HG03039 (cell line): ENCODE results near the gene GIPC2.
A peak's percentile ranks its signal among the peaks of the same experiment; 100 is the strongest.
"Not testable (repeated sequence)": the region's sequence is repeated elsewhere in the genome, so short reads cannot be mapped to it uniquely, and the experiment has no call there.

Experiments
- ATAC-seq: cut with Tn5 transposase; IDR thresholded peaks from one replicate; pipeline ENCODE4 v1.9.1; 2021; ENCODE audit warnings: mild to moderate bottlenecking, moderate library complexity; ENCODE audit not compliant: unreplicated experiment

GIPC2 gene

DNA sequence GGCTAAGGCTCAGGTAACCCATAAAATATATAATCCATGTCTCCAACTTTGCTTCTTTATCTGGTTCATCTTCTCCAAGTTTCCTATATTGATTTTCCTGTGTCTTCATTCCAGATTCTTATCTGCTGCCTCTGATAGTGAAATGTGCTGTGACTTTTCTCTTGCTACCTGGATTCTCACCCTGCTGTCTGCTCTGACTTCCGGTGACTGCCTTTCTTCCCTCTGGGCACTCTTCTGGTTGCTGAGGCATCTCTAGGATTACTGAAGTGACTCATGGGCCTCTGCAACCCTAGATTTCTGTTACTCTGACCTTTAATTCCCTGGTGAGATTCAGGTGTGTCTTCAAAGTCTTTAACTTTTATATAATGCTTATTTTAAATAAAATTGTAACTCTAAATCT is 46.9 kb downstream of the GIPC2 start:
- no peak for ATAC-seq

GRCh38 chr1:78093560-78093959 is 47.8 kb downstream of the GIPC2 start:
- ATAC-seq = no peak

- no peak for ATAC-seq
Measured at GRCh38 chr1:78094639-78095038, 48.9 kb downstream of the GIPC2 start.

DNA sequence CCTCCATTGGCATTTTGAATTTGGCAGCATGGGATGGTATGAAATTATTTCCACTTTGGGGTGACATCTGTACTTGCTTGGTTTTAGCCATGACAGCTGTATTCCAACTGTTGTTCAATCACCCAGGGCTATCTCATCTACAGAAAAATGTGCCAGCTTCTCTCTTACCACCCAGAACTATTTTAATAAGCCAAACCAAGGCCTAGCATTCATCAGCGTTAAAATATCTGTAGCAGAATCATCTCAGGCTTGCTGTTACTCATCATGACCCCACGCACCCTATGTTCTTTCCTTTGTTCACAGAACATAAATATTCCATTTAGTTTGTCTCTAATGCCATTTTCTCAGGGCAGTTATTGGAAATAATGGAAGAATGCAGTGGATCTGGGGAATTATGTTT is 49.8 kb downstream of the GIPC2 start:
- ATAC-seq = no peak

DNA sequence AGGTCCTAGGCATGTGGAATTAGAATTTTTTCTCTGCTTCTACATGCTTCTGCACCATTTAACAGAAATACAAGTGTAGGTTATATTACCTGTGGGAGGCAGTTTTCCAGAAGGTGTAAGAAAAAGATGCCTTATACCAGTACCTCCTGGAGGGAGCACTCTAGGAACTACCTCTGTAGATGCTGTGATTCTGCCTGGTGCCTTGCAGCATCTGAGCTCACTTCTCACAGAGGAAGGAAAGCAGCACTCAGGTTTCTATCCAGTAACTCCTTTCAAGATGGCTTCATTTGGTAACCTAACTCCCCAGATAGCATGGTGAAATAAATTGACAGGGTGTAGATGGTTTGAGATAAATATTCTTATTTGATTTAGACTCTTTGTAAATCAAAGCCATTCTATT is 50.3 kb downstream of the GIPC2 start:
- no peak for ATAC-seq

DNA sequence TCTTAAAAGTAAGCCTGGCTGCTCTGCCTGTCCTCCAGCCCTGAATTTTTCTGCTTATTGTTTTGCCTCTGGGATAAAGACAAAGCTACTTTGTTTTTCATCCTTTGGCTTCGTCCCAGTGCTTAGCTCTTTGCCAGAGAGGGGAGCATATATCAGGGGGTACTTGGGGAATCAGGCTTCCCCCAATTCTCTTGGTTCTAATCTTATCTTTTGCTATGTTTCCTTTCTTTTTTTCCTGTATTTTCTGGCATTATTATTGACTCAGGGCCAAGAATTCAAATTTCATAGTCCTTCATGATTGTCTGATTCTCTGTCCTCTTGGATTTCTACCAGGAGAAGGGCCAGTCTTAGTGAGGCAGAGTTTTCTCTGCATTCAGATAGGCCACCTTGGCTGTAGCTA is 51.2 kb downstream of the GIPC2 start:
- ATAC-seq = no peak

DNA sequence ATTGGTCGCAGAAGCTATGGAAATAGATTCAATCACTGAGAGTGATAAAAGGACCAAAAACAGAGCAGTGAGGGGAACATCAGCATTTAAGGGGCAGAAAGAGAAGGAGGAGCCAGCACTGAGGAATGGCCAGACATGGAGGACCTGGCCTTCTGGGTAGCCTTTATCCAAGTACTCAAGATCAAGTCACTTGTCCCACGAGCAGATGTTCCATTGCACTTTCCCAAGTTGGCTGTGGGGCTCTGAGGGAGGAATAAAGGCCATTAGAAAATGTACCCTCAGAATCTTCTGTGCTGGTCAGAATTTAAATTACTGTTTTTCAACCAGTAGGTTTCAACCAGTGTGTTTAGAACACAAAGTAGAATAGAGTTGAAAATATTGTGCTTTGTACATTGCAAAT is 55.3 kb downstream of the GIPC2 start:
- ATAC-seq = no peak

DNA sequence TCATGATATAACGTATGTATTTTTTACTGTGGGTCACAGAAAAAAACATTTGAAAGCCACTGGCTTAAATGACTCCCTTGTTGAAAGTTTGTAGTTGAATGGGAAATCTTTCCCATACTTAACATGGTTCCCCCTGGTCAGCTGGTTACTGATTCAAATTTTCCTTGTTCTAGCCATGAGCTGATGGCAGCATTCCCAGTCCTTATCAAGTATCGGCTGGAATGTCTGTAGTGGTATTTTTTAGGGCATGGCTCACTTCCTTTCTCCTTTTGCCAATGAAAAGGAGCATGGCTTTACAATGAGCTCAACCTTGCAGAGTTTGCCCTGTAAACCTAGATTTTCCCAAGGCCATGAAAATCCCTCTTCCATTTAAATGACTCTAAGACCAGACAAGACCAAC is 55.7 kb downstream of the GIPC2 start:
- ATAC-seq = no peak

DNA sequence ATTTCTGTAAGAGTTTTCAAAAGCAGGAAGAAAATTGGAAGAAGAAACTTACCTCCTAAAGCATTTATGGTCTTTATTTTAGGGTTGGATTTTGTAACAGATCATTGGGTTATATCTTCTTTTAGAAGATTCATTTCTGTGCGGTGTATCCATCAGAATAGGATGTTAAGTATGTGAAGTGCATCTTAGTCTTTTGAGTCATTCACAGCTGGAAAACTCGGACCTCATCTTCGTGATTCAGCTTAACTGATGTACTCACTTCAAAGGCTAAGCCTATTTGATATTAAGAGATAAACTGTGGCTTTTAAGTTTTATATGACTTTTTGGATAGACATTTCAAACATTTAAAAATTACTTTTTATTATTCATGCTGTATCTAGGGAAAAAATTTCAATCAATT is 56.3 kb downstream of the GIPC2 start:
- no peak for ATAC-seq

DNA sequence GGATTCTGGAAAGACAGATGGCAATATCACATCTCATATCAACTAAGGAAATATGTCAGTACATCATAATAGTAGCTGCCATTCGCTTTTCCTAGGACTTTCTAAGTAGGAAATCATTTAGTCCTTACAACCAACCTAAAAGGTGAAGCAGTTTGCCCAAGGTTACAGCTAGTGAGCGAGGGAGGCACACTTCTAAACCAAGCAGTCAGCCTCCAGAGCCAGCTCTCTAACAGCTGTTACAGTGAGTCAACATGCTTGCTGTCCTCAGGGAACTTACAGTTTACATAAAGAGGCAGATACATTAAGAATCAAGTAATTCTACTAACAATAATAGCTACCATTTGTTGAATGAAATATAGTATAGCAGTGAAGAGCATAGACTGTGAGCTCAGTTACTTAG is 57.1 kb downstream of the GIPC2 start:
- no peak for ATAC-seq

DNA sequence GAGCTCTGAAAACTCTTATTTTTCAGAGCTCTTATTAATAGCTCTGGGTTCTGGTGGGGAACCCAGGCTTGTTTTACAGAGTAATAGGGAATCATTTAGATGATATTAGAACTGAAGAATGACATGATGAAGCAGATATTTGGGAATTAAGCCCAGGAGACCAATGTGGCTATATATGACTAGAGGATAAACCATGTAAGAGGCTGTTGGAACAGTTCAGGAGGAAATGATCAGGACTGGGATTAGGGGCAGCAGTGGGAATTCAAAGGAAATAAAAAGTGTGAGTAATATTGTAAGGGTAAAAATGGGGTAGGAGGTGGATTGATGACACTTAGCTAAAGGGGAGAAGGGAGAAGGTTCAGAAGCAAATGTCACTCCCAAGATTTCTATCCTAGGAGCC is 58.6 kb downstream of the GIPC2 start:
- ATAC-seq = no peak

GRCh38 chr1:78109659-78110058 is 63.9 kb downstream of the GIPC2 start:
- not testable (repeated sequence) for ATAC-seq

GRCh38 chr1:78113156-78113916 is 67.6 kb downstream of the GIPC2 start:
- ATAC-seq = no peak

DNA sequence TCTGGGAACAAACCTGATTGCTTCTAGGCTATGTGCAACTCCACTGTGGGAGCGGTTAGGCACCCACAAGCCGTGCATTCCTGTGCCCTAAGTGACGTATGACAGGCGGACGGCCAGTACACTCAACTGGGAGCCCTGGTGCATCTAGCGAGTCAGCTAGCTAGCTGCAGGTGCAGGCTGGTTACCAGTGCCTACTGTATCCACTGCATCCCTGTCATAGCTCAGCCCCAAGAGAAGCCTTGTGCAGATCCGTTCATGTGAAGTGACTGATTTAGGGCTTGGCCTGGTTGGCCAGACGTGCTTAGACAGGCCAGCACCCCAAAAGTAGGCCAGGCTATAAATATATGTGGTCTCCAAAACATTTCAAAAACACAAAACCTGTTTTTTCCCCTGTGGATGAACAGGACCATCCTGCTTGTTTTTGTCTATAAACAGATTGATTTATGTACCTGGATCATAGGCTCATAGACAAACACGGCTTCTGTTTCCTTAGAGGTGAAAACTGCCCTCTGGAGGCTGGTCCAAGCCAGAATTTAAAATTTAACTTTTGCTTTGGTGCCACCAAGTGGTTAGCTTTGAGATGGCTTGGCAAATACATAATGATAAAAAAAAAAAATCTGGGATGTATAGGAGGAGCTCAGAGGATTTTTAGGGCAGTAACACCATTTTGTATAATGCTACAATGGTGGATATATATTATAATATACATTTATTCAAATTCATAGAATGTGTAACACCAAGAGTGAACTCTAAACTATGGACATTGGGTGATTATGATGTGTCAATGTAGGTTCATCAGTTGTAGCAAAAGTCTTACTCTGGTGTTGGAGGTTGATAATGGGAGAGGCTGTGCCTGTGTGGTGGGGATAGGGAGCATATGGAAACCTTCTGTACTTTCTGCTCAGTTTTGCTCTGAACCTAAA is 68.5 kb downstream of the GIPC2 start:
- peak; percentile 92 for ATAC-seq

- not testable (repeated sequence) for ATAC-seq
Measured at GRCh38 chr1:78120485-78120884, 74.7 kb downstream of the GIPC2 start.

- ATAC-seq = no peak
Measured at GRCh38 chr1:78121710-78122109, 75.9 kb downstream of the GIPC2 start.

DNA sequence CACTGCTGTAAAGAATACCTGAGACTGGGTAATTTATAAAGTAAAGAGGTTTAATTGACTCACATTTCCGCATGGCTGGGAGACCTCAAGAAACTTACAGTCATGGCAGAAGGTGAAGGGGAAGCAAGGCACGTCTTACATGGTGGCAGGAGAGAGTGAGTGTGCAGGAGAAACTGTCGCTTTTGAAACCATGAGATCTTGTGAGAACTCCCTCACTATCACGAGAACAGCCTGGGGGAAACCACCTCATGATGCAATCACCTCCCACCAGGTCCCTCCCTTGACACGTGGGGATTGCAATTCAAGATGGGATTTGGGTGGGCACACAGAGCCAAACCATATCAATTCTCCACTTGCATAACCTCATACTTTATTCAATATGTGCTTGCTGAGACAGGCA is 76.6 kb downstream of the GIPC2 start:
- ATAC-seq = no peak

- ATAC-seq = no peak
Measured at GRCh38 chr1:78126506-78126905, 80.7 kb downstream of the GIPC2 start.

DNA sequence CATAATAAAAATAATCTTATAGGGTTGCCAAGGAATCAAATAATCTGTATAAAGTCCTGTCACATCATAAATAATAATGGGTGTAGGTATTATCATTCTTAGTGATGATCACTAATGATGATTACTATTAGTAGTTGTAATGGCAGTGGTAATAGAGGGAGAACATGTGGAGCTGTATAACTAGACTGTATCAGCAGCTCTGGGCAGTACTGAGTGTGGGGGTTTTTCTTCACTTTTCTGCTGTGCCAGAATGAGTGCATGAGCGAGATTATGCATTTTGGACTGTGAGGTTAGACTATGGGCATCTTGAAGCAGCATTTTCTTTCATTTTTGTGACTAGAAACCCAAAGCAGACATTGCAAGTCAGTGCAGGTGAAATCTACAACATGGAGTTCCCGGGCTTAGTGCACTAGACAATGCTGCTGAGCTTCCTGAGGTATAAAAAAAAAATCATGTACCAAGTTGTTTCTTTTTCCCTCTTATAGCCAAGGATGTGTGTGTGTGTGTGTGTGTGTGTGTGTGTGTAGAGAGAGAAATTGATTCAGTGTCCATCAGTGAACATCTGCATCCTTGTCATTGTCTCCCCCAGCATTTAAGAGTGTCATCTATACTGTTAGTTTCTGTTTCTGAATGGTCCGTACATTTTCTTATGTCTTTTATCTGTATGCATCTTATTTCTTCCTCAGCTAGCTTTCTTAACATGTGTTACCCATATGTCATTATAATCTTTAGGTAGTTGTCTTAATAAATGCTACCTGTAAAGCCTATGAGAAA is 86.6 kb downstream of the GIPC2 start:
- no peak for ATAC-seq

DNA sequence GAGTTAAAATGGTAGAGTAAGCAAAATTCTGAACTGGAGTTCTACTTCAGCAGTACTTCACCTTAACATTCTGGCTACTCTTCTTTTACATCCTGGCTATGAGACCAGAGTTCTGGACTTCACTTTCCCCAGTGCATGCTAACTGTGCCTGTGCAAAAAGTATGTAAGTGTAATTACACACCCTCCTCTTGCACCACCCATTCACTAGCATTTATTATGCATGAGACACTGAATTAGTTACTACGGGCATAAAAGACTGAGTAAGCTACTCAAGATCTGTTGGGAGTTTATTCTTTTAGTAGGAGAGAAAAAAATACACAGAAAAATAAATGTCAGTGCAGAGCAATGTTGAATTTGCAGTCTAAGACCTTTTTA is 87.2 kb downstream of the GIPC2 start:
- no peak for ATAC-seq

- ATAC-seq = no peak
Measured at GRCh38 chr1:78136680-78137079, 90.9 kb downstream of the GIPC2 start.
